GM23338 (cell line): Measurements from ENCODE around the gene RNF19B. TPM values are rescaled to one million over a fixed set of nuclear protein-coding genes. Genes with fewer than 3 reads are reported as not detected.

Experiments
- ATAC-seq: fragments of 200-7000 bp; cut with Tn5 transposase; 3 replicates; pipeline ENCODE4 v1.9.1; 2020
- DNase-seq: peaks from one replicate; pipeline ENCODE4 v3.0.0-alpha.2; 2015; ENCODE audit warnings: low spot score
- H2AFZ ChIP-seq: fragments of 200-600 bp; sonication (generic); 2 replicates; pipeline ENCODE4 v1.8.0; 2016; ENCODE audit warnings: antibody characterized with exemption, mild to moderate bottlenecking, moderate library complexity
- H3F3A ChIP-seq: fragments of 200-600 bp; sonication (generic); replicated peaks from 2 replicates; pipeline ENCODE4 v1.8.0; 2017; ENCODE audit warnings: antibody characterized with exemption, mixed run types, low read depth
- H3K27ac ChIP-seq: fragments of 200-600 bp; sonication (generic); 2 replicates; pipeline ENCODE4 v1.6.1; 2016; ENCODE audit warnings: low read depth
- H3K27me3 ChIP-seq: fragments of 200-600 bp; sonication (generic); 2 replicates; pipeline ENCODE4 v1.8.0; 2016; ENCODE audit warnings: mild to moderate bottlenecking, mixed run types, moderate library complexity; ENCODE audit not compliant: insufficient read depth
- H3K36me3 ChIP-seq: fragments of 200-600 bp; sonication (generic); 2 replicates; pipeline ENCODE4 v1.8.0; 2016; ENCODE audit warnings: mild to moderate bottlenecking; ENCODE audit not compliant: insufficient read depth
- H3K4me1 ChIP-seq: fragments of 200-600 bp; sonication (generic); 2 replicates; pipeline ENCODE4 v1.8.0; 2016; ENCODE audit warnings: mild to moderate bottlenecking, moderate library complexity; ENCODE audit not compliant: insufficient read depth
- H3K4me2 ChIP-seq: fragments of 200-600 bp; sonication (generic); 2 replicates; pipeline ENCODE4 v1.7.1; 2017; ENCODE audit warnings: mixed run types
- H3K4me3 ChIP-seq: fragments of 200-600 bp; sonication (generic); 2 replicates; pipeline ENCODE4 v1.6.1; 2016; ENCODE audit warnings: mixed run types
- H3K79me2 ChIP-seq: fragments of 200-600 bp; sonication (generic); replicated peaks from 2 replicates; pipeline ENCODE4 v1.8.0; 2017; ENCODE audit warnings: mild to moderate bottlenecking; ENCODE audit not compliant: insufficient read depth
- H3K9me2 ChIP-seq: fragments of 200-600 bp; sonication (generic); 2 replicates; pipeline ENCODE4 v1.8.0; 2017; ENCODE audit not compliant: insufficient read depth
- H4K20me1 ChIP-seq: fragments of 200-600 bp; sonication (generic); replicated peaks from 2 replicates; pipeline ENCODE4 v1.8.0; 2017; ENCODE audit warnings: mild to moderate bottlenecking; ENCODE audit not compliant: insufficient read depth
- H3K27ac Mint-ChIP-seq: 2 replicates; pipeline ENCODE4 v1.8.0; 2020; ENCODE audit warnings: inconsistent platforms, mild to moderate bottlenecking, moderate library complexity, mixed read lengths
- H3K27me3 Mint-ChIP-seq: 3 replicates; pipeline ENCODE4 v1.8.0; 2022; ENCODE audit warnings: low read depth, mild to moderate bottlenecking, moderate library complexity, mixed read lengths, inconsistent platforms; ENCODE audit not compliant: insufficient read depth, poor library complexity
- H3K36me3 Mint-ChIP-seq: 3 replicates; pipeline ENCODE4 v1.8.0; 2021; ENCODE audit warnings: low read depth, mild to moderate bottlenecking, inconsistent platforms, moderate library complexity, mixed read lengths
- H3K4me1 Mint-ChIP-seq: 3 replicates; pipeline ENCODE4 v1.8.0; 2020; ENCODE audit warnings: mild to moderate bottlenecking, inconsistent platforms, mixed read lengths
- H3K4me3 Mint-ChIP-seq: 3 replicates; pipeline ENCODE4 v1.8.0; 2021; ENCODE audit warnings: moderate library complexity, mild to moderate bottlenecking, inconsistent platforms, mixed read lengths
- H3K9me3 Mint-ChIP-seq: 3 replicates; pipeline ENCODE4 v1.8.0; 2020; ENCODE audit warnings: moderate library complexity, mild to moderate bottlenecking, inconsistent platforms, mixed read lengths
- CREB1 ChIP-seq: fragments of 250-450 bp; sonication (Bioruptor Pico); IDR thresholded peaks from 2 replicates; pipeline ENCODE4 v1.5.0; 2020; ENCODE audit warnings: low read depth, mild to moderate bottlenecking, moderate library complexity
- EZH2 ChIP-seq: fragments of 200-600 bp; sonication (generic); IDR thresholded peaks from one replicate; pipeline ENCODE4 v1.8.0; 2017; ENCODE audit warnings: antibody characterized with exemption, mild to moderate bottlenecking, low read depth; ENCODE audit not compliant: unreplicated experiment
- EZH2phosphoT487 ChIP-seq: fragments of 200-600 bp; sonication (generic); IDR thresholded peaks from one replicate; pipeline ENCODE4 v1.8.1; 2018; ENCODE audit warnings: antibody characterized with exemption; ENCODE audit not compliant: unreplicated experiment
- JUNB ChIP-seq: IDR thresholded peaks from one replicate; pipeline ENCODE4 v1.6.1; 2016; ENCODE audit warnings: antibody characterized with exemption; ENCODE audit not compliant: unreplicated experiment
- NANOG ChIP-seq: IDR thresholded peaks from 2 replicates; pipeline ENCODE4 v1.6.1; 2016; ENCODE audit warnings: antibody characterized with exemption, borderline replicate concordance
- POLR2AphosphoS5 ChIP-seq: IDR thresholded peaks from 2 replicates; pipeline ENCODE4 v1.6.1; 2016; ENCODE audit warnings: antibody characterized with exemption, low read depth
- STAT1 ChIP-seq: IDR thresholded peaks from one replicate; pipeline ENCODE4 v1.6.1; 2016; ENCODE audit warnings: antibody characterized with exemption; ENCODE audit not compliant: unreplicated experiment
- ZNF114 ChIP-seq: fragments of 250-450 bp; sonication (Bioruptor Pico); IDR thresholded peaks from 2 replicates; pipeline ENCODE4 v1.5.0; 2020; ENCODE audit warnings: mild to moderate bottlenecking, moderate library complexity
- ZNF331 ChIP-seq: fragments of 250-450 bp; sonication (Bioruptor Pico); IDR thresholded peaks from 2 replicates; pipeline ENCODE4 v1.5.0; 2020; ENCODE audit warnings: low read depth, mild to moderate bottlenecking, moderate library complexity
- polyA plus RNA-seq: library from polyadenylated mRNA; unstranded; fragments of >200 nt; fragmentation: Nextera tagmentation; extraction: Ambion mirVana; gene quantifications from 2 replicates; pipeline ENCODE4 v1.2.1, GENCODE V29; 2016
- total RNA-seq: library from RNA; depleted of rRNA; stranded (reverse); fragments of >200 nt; shearing (Covaris generic); gene quantifications from 2 replicates; pipeline ENCODE4 v1.2.3, GENCODE V29; 2014
- TF ChIP-seq, protein P1 (sequence below): IDR thresholded peaks from one replicate; pipeline ENCODE4 v1.6.1; 2018; ENCODE audit warnings: antibody characterized with exemption; ENCODE audit not compliant: unreplicated experiment
- TF ChIP-seq, protein P2 (sequence below), 2 experiments: fragments of 200-600 bp in 1 of 2; sonication (generic) in 1 of 2; conservative IDR thresholded peaks; 2 replicates each; pipeline versions ENCODE4 v1.5.1 to v1.6.1; 2016 to 2017; ENCODE audit warnings: antibody characterized with exemption in 2 of 2, low read depth in 2 of 2, mild to moderate bottlenecking in 2 of 2, moderate library complexity in 1 of 2
- TF ChIP-seq, protein P3 (sequence below): fragments of 250-450 bp; sonication (Bioruptor Pico); IDR thresholded peaks from 2 replicates; pipeline ENCODE4 v1.5.0; 2020; ENCODE audit warnings: mild to moderate bottlenecking, moderate library complexity
- TF ChIP-seq, protein P4 (sequence below): IDR thresholded peaks from 2 replicates; pipeline ENCODE4 v1.6.1; 2016; ENCODE audit warnings: antibody characterized with exemption

RNF19B gene
- total and polyA plus RNA-seq, 2 experiments from 2014 or later, result 2.9 to 11.9 TPM

- Mint-ChIP-seq H3K9me3 (peaks cover 7% of the 10 kb centered on the region; the same call in 2 of the 3 replicates), H3K4me1 (peaks cover 12% of the 10 kb centered on the region), H3K27me3 (peaks cover 41% of the 10 kb centered on the region), H3K27ac (no peak overlapping the region), H3K4me3 (no peak overlapping the region), H3K36me3 (no peaks in the 10 kb centered on the region; the same call in 2 of the 3 replicates)
- Histone ChIP-seq H3K9me2 (no peaks in the 10 kb centered on the region), H4K20me1 (0 out of 2 replicates have a peak, but pooled peaks cover 4% of the 10 kb centered on the region), H3K4me2 (no peak overlapping the region), H3K27ac (no peak overlapping the region), H3K36me3 (no peaks in the 10 kb centered on the region), H3K79me2 (no peaks in the 10 kb centered on the region), H3K4me3 (no peak overlapping the region), H3K4me1 (peaks cover 12% of the 10 kb centered on the region), H3F3A (peaks cover 3% of the 10 kb centered on the region; the same call in 1 of the 2 replicates), H2AFZ (no peak overlapping the region), H3K27me3 (peaks cover 69% of the 10 kb centered on the region)
- ATAC-seq, result no peak
- no peak for DNase-seq
- TF ChIP-seq, protein P1, sequence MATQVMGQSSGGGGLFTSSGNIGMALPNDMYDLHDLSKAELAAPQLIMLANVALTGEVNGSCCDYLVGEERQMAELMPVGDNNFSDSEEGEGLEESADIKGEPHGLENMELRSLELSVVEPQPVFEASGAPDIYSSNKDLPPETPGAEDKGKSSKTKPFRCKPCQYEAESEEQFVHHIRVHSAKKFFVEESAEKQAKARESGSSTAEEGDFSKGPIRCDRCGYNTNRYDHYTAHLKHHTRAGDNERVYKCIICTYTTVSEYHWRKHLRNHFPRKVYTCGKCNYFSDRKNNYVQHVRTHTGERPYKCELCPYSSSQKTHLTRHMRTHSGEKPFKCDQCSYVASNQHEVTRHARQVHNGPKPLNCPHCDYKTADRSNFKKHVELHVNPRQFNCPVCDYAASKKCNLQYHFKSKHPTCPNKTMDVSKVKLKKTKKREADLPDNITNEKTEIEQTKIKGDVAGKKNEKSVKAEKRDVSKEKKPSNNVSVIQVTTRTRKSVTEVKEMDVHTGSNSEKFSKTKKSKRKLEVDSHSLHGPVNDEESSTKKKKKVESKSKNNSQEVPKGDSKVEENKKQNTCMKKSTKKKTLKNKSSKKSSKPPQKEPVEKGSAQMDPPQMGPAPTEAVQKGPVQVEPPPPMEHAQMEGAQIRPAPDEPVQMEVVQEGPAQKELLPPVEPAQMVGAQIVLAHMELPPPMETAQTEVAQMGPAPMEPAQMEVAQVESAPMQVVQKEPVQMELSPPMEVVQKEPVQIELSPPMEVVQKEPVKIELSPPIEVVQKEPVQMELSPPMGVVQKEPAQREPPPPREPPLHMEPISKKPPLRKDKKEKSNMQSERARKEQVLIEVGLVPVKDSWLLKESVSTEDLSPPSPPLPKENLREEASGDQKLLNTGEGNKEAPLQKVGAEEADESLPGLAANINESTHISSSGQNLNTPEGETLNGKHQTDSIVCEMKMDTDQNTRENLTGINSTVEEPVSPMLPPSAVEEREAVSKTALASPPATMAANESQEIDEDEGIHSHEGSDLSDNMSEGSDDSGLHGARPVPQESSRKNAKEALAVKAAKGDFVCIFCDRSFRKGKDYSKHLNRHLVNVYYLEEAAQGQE, result no peak
- TF ChIP-seq POLR2AphosphoS5 (no peak), ZNF331 (CRISPR knock-in tag) (no peak), EZH2phosphoT487 (no peak), ZNF114 (CRISPR knock-in tag) (no peak), JUNB (no peak), STAT1 (no peak), CREB1 (CRISPR knock-in tag) (no peak), NANOG (no peak), EZH2 (no peak)
- TF ChIP-seq, protein P2, sequence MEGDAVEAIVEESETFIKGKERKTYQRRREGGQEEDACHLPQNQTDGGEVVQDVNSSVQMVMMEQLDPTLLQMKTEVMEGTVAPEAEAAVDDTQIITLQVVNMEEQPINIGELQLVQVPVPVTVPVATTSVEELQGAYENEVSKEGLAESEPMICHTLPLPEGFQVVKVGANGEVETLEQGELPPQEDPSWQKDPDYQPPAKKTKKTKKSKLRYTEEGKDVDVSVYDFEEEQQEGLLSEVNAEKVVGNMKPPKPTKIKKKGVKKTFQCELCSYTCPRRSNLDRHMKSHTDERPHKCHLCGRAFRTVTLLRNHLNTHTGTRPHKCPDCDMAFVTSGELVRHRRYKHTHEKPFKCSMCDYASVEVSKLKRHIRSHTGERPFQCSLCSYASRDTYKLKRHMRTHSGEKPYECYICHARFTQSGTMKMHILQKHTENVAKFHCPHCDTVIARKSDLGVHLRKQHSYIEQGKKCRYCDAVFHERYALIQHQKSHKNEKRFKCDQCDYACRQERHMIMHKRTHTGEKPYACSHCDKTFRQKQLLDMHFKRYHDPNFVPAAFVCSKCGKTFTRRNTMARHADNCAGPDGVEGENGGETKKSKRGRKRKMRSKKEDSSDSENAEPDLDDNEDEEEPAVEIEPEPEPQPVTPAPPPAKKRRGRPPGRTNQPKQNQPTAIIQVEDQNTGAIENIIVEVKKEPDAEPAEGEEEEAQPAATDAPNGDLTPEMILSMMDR (conservative IDR thresholded peaks at IDR 0.05; ENCODE audit: low read depth in 2 of 2), result no peak
- TF ChIP-seq, protein P3, sequence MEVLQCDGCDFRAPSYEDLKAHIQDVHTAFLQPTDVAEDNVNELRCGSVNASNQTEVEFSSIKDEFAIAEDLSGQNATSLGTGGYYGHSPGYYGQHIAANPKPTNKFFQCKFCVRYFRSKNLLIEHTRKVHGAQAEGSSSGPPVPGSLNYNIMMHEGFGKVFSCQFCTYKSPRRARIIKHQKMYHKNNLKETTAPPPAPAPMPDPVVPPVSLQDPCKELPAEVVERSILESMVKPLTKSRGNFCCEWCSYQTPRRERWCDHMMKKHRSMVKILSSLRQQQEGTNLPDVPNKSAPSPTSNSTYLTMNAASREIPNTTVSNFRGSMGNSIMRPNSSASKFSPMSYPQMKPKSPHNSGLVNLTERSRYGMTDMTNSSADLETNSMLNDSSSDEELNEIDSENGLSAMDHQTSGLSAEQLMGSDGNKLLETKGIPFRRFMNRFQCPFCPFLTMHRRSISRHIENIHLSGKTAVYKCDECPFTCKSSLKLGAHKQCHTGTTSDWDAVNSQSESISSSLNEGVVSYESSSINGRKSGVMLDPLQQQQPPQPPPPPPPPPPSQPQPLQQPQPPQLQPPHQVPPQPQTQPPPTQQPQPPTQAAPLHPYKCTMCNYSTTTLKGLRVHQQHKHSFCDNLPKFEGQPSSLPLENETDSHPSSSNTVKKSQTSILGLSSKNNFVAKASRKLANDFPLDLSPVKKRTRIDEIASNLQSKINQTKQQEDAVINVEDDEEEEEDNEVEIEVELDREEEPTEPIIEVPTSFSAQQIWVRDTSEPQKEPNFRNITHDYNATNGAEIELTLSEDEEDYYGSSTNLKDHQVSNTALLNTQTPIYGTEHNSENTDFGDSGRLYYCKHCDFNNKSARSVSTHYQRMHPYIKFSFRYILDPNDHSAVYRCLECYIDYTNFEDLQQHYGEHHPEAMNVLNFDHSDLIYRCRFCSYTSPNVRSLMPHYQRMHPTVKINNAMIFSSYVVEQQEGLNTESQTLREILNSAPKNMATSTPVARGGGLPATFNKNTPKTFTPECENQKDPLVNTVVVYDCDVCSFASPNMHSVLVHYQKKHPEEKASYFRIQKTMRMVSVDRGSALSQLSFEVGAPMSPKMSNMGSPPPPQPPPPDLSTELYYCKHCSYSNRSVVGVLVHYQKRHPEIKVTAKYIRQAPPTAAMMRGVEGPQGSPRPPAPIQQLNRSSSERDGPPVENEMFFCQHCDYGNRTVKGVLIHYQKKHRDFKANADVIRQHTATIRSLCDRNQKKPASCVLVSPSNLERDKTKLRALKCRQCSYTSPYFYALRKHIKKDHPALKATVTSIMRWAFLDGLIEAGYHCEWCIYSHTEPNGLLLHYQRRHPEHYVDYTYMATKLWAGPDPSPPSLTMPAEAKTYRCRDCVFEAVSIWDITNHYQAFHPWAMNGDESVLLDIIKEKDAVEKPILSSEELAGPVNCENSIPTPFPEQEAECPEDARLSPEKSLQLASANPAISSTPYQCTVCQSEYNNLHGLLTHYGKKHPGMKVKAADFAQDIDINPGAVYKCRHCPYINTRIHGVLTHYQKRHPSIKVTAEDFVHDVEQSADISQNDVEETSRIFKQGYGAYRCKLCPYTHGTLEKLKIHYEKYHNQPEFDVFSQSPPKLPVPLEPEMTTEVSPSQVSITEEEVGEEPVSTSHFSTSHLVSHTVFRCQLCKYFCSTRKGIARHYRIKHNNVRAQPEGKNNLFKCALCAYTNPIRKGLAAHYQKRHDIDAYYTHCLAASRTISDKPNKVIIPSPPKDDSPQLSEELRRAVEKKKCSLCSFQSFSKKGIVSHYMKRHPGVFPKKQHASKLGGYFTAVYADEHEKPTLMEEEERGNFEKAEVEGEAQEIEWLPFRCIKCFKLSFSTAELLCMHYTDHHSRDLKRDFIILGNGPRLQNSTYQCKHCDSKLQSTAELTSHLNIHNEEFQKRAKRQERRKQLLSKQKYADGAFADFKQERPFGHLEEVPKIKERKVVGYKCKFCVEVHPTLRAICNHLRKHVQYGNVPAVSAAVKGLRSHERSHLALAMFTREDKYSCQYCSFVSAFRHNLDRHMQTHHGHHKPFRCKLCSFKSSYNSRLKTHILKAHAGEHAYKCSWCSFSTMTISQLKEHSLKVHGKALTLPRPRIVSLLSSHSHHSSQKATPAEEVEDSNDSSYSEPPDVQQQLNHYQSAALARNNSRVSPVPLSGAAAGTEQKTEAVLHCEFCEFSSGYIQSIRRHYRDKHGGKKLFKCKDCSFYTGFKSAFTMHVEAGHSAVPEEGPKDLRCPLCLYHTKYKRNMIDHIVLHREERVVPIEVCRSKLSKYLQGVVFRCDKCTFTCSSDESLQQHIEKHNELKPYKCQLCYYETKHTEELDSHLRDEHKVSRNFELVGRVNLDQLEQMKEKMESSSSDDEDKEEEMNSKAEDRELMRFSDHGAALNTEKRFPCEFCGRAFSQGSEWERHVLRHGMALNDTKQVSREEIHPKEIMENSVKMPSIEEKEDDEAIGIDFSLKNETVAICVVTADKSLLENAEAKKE (CRISPR knock-in tag), result no peak
- TF ChIP-seq, protein P4, sequence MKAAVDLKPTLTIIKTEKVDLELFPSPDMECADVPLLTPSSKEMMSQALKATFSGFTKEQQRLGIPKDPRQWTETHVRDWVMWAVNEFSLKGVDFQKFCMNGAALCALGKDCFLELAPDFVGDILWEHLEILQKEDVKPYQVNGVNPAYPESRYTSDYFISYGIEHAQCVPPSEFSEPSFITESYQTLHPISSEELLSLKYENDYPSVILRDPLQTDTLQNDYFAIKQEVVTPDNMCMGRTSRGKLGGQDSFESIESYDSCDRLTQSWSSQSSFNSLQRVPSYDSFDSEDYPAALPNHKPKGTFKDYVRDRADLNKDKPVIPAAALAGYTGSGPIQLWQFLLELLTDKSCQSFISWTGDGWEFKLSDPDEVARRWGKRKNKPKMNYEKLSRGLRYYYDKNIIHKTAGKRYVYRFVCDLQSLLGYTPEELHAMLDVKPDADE, result no peak
Measured at GRCh38 chr1:32928285-32928684, 36.3 kb downstream of the RNF19B start.
